Calu3 (cell line): Measurements from ENCODE around the gene RAI1. TPM values are rescaled to one million over a fixed set of nuclear protein-coding genes. Genes with fewer than 3 reads are reported as not detected.

Experiments
- BruUV-seq: library from RNA; stranded (reverse); fragments of 400-500 nt; replicated peaks from 2 replicates; lab custom pipeline; 2021; lab: Mats Ljungman, UMichigan
- CTCF ChIA-PET: fragments of 300-600 bp; sonication (Branson Sonifier 250); formaldehyde crosslinking; loops from one replicate; lab custom pipeline; 2022; ENCODE audit warnings: antibody characterized with exemption; lab: Charles Lee
- DNase-seq: peaks from one replicate; pipeline ENCODE4 v3.0.0; 2022
- H3K27ac Mint-ChIP-seq: one replicate; pipeline ENCODE4 v1.8.0; 2022; ENCODE audit warnings: mixed read lengths; ENCODE audit not compliant: unreplicated experiment
- H3K27me3 Mint-ChIP-seq: one replicate; pipeline ENCODE4 v1.8.0; 2022; ENCODE audit warnings: mixed read lengths; ENCODE audit not compliant: unreplicated experiment
- H3K36me3 Mint-ChIP-seq: one replicate; pipeline ENCODE4 v1.8.0; 2022; ENCODE audit warnings: mild to moderate bottlenecking, moderate library complexity, mixed read lengths; ENCODE audit not compliant: insufficient read depth, unreplicated experiment
- H3K4me1 Mint-ChIP-seq: one replicate; pipeline ENCODE4 v1.8.0; 2022; ENCODE audit warnings: mild to moderate bottlenecking, low read depth, mixed read lengths; ENCODE audit not compliant: unreplicated experiment
- H3K4me3 Mint-ChIP-seq: one replicate; pipeline ENCODE4 v1.8.0; 2022; ENCODE audit warnings: mild to moderate bottlenecking, low read depth, moderate library complexity, mixed read lengths; ENCODE audit not compliant: unreplicated experiment
- H3K9me3 Mint-ChIP-seq: one replicate; pipeline ENCODE4 v1.8.0; 2022; ENCODE audit warnings: low read depth, mixed read lengths; ENCODE audit not compliant: unreplicated experiment
- intact Hi-C: fragments of 100-400 bp; cut with micrococcal nuclease; formaldehyde crosslinking; loops from one replicate; pipeline ENCODE4 v1.10.0; 2022; ENCODE audit not compliant: unreplicated experiment
- total RNA-seq: library from RNA; stranded (reverse); gene quantifications from 2 replicates; pipeline ENCODE4 v1.2.3, GENCODE V29; 2022
- TF ChIP-seq, protein P1 (sequence below): fragments of 200-600 bp; IDR thresholded peaks from one replicate; pipeline ENCODE4 v1.8.0; 2022; ENCODE audit warnings: antibody characterized with exemption; ENCODE audit not compliant: unreplicated experiment

Gene RAI1
- total RNA-seq, 1 experiment from 2014 or later: 38.0 TPM

DNA sequence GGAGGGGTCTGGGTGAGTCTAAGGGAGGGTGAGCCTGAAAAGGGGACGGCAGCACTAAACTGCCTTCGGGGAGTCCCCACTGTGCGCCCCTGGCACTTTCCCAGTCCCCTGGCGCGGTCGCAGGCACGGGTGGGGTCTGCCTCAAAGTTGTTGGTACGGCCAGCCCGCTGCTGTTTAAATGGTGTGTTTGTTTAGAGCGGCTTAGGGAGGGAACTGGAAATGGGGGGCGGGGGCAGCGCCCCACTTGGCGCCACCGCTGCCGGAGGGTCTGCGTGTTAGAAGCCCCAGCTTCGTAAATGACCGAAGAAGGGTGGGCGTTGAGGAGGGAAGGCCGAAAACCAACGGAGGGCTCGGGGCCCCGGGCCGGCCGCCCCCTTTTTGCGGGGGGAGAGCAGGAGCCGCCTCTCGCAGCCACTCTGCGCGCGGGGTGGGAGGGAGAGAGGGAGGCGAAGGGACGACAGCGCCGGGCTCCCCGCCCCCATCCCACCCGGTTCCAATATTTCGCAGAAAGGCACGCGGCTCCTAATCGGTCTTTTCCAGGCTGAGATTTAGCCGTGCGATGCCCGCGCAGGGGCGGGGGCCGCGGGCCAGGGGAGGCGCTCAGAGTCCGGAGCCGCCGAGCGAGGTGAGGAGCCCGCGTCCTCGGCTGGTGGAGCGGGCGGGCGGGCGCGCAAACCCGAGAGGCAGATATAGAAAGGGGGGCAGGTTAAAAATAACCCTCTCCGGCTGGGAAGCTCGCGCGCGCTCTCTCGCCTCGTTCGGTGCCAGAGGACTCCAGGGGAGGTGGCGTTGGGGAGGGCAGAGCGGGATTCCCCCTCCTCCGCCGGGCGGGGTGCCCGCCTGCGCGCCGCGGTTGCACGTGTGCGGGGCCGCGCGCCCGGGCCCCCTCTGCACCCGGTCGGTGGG is 100.6 kb downstream of the RAI1 start:
- H3K9me3 Mint-ChIP-seq: no peaks in the 10 kb centered on the region
- BruUV-seq: no TSS peak
- intact Hi-C loops: loop anchor here (10.0 kb wide), 1 partner anchor 47 kb away; no protein-coding TSS in a partner anchor
- peak; percentile 34 for DNase-seq
- H3K4me3 Mint-ChIP-seq: peak overlapping the region; percentile 65
- TF ChIP-seq, protein P1, sequence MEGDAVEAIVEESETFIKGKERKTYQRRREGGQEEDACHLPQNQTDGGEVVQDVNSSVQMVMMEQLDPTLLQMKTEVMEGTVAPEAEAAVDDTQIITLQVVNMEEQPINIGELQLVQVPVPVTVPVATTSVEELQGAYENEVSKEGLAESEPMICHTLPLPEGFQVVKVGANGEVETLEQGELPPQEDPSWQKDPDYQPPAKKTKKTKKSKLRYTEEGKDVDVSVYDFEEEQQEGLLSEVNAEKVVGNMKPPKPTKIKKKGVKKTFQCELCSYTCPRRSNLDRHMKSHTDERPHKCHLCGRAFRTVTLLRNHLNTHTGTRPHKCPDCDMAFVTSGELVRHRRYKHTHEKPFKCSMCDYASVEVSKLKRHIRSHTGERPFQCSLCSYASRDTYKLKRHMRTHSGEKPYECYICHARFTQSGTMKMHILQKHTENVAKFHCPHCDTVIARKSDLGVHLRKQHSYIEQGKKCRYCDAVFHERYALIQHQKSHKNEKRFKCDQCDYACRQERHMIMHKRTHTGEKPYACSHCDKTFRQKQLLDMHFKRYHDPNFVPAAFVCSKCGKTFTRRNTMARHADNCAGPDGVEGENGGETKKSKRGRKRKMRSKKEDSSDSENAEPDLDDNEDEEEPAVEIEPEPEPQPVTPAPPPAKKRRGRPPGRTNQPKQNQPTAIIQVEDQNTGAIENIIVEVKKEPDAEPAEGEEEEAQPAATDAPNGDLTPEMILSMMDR: no peak
- CTCF ChIA-PET: no interaction called here
- H3K4me1 Mint-ChIP-seq: peaks cover 38% of the 10 kb centered on the region
- no peaks in the 10 kb centered on the region for H3K27me3 Mint-ChIP-seq
- peaks cover 17% of the 10 kb centered on the region for H3K36me3 Mint-ChIP-seq
- no peak overlapping the region for H3K27ac Mint-ChIP-seq

- no peak overlapping the region for H3K27ac Mint-ChIP-seq
- CTCF ChIA-PET: no interaction called here
- H3K9me3 Mint-ChIP-seq: no peaks in the 10 kb centered on the region
- TF ChIP-seq, protein P1: no peak
- BruUV-seq: no TSS peak
- H3K27me3 Mint-ChIP-seq: no peaks in the 10 kb centered on the region
- peak overlapping the region; percentile 65 for H3K4me3 Mint-ChIP-seq
- H3K36me3 Mint-ChIP-seq: peaks cover 20% of the 10 kb centered on the region
- peak; percentile 8 for DNase-seq
- intact Hi-C loops: loop anchor here (10.0 kb wide), 1 partner anchor 48 kb away; no protein-coding TSS in a partner anchor
- peaks cover 38% of the 10 kb centered on the region for H3K4me1 Mint-ChIP-seq
Measured at GRCh38 chr17:17782523-17783115, 101.4 kb downstream of the RAI1 start.

DNA sequence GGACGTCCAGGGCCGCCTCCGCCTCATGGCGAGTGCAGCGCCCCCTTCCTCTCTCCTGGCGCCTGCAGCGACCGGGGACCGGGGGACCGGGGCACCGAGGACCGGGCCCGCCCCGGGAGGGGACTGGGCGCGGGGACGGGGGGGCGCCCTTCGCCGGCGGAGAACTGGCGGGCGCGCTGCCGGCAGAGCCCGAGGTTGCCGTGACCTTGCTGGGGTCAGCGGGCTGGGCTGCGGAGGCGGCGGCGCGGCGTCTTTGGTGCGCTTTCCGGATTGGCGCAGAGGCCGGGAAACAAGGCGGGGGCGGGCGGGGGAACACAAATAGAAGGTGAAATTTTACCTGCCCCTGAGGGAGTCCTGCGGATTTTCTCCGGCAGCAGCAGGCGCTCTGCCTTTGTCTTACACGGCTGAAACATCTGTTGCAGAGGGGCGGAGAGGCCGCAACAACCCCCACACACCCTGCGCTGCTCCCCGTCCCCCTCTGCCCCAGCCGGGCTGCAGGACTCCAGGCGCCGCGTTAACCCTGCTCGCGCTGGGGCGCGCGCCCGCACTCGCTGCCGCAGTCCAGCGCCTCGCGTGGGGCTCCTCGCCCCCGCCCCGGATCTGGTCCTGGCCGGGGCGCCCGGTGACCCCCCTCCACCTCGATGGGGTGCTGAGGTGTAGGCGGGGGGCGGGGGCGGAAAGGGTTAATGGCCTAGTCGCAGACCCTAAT is 102.0 kb downstream of the RAI1 start:
- H3K27me3 Mint-ChIP-seq: no peaks in the 10 kb centered on the region
- no TSS peak for BruUV-seq
- peak; percentile 49 for DNase-seq
- H3K9me3 Mint-ChIP-seq: no peaks in the 10 kb centered on the region
- H3K4me3 Mint-ChIP-seq: peak overlapping the region; percentile 65
- TF ChIP-seq, protein P1: peak; percentile 27
- H3K4me1 Mint-ChIP-seq: peaks cover 38% of the 10 kb centered on the region
- intact Hi-C loops: loop anchor here (10.0 kb wide), 1 partner anchor 48 kb away; no protein-coding TSS in a partner anchor
- no peak overlapping the region for H3K27ac Mint-ChIP-seq
- CTCF ChIA-PET: no interaction called here
- H3K36me3 Mint-ChIP-seq: peaks cover 20% of the 10 kb centered on the region
